ENCODE data around the gene TMBIM1. TPM values are rescaled to one million over a fixed set of nuclear protein-coding genes. Genes with fewer than 3 reads are reported as not detected.

TMBIM1 gene
- total RNA-seq, 1 donor from 2014 or later = 74.9 TPM

- Mint-ChIP-seq H3K9me3 (no peaks in the 10 kb centered on the region), H3K4me3 (no peak overlapping the region), H3K27me3 (ENCODE audit: low read depth) (no peaks in the 10 kb centered on the region), H3K4me1 (no peaks in the 10 kb centered on the region), H3K36me3 (peaks cover 60% of the 10 kb centered on the region), H3K27ac (no peak overlapping the region)
- no peak for DNase-seq (ENCODE audit: low spot score in 2 of 2, unreplicated experiment in 2 of 2)
- TF ChIP-seq CTCF (IDR thresholded peaks at IDR 0.05; ENCODE audit: unreplicated experiment) = no peak
These were observed 47.1 kb downstream of the TMBIM1 start for GRCh38 chr2:218245214-218245613.

GRCh38 chr2:218244665-218245064, 47.6 kb downstream of the TMBIM1 start:
- peaks cover 56% of the 10 kb centered on the region for H3K36me3 Mint-ChIP-seq
- no peaks in the 10 kb centered on the region for H3K27me3 Mint-ChIP-seq (ENCODE audit: low read depth)
- H3K27ac Mint-ChIP-seq = peak overlapping the region; percentile 2
- no peaks in the 10 kb centered on the region for H3K9me3 Mint-ChIP-seq
- DNase-seq (ENCODE audit: low spot score in 2 of 2, unreplicated experiment in 2 of 2) = no peak
- TF ChIP-seq CTCF (IDR thresholded peaks at IDR 0.05; ENCODE audit: unreplicated experiment) = no peak
- no peak overlapping the region for H3K4me3 Mint-ChIP-seq
- no peaks in the 10 kb centered on the region for H3K4me1 Mint-ChIP-seq

GRCh38 chr2:218244204-218244603, 48.1 kb downstream of the TMBIM1 start:
- no peak for DNase-seq (ENCODE audit: low spot score in 2 of 2, unreplicated experiment in 2 of 2)
- H3K4me3 Mint-ChIP-seq = no peak overlapping the region
- H3K36me3 Mint-ChIP-seq = peaks cover 53% of the 10 kb centered on the region
- no peaks in the 10 kb centered on the region for H3K4me1 Mint-ChIP-seq
- H3K9me3 Mint-ChIP-seq = no peaks in the 10 kb centered on the region
- TF ChIP-seq CTCF (IDR thresholded peaks at IDR 0.05; ENCODE audit: unreplicated experiment) = no peak
- H3K27ac Mint-ChIP-seq = peak overlapping the region; percentile 25
- H3K27me3 Mint-ChIP-seq (ENCODE audit: low read depth) = no peaks in the 10 kb centered on the region

GRCh38 chr2:218238887-218239286, 53.4 kb downstream of the TMBIM1 start:
- no peak for DNase-seq (ENCODE audit: low spot score in 2 of 2, unreplicated experiment in 2 of 2)
- Mint-ChIP-seq H3K36me3 (peaks cover 52% of the 10 kb centered on the region), H3K4me1 (no peaks in the 10 kb centered on the region), H3K27ac (no peak overlapping the region), H3K9me3 (no peaks in the 10 kb centered on the region), H3K4me3 (no peak overlapping the region), H3K27me3 (ENCODE audit: low read depth) (no peaks in the 10 kb centered on the region)
- no peak for TF ChIP-seq CTCF (IDR thresholded peaks at IDR 0.05; ENCODE audit: unreplicated experiment)

- Mint-ChIP-seq H3K27me3 (ENCODE audit: low read depth) (no peaks in the 10 kb centered on the region), H3K4me1 (no peaks in the 10 kb centered on the region), H3K27ac (no peak overlapping the region), H3K9me3 (no peaks in the 10 kb centered on the region), H3K4me3 (no peak overlapping the region), H3K36me3 (peaks cover 54% of the 10 kb centered on the region)
- no peak for DNase-seq (ENCODE audit: low spot score in 2 of 2, unreplicated experiment in 2 of 2)
- TF ChIP-seq CTCF (IDR thresholded peaks at IDR 0.05; ENCODE audit: unreplicated experiment) = no peak
These were observed 55.5 kb downstream of the TMBIM1 start for GRCh38 chr2:218236829-218237228.

- no peak for DNase-seq (ENCODE audit: low spot score in 2 of 2, unreplicated experiment in 2 of 2)
- Mint-ChIP-seq H3K27me3 (ENCODE audit: low read depth) (no peaks in the 10 kb centered on the region), H3K9me3 (no peaks in the 10 kb centered on the region), H3K36me3 (peaks cover 55% of the 10 kb centered on the region), H3K4me3 (no peak overlapping the region), H3K27ac (peak overlapping the region; percentile 34), H3K4me1 (peaks cover 14% of the 10 kb centered on the region)
- TF ChIP-seq CTCF (IDR thresholded peaks at IDR 0.05; ENCODE audit: unreplicated experiment) = no peak
These were observed 57.3 kb downstream of the TMBIM1 start for GRCh38 chr2:218235017-218235416.

Measured in mesothelial cell of epicardium (in vitro differentiated cells).